Measurements from ENCODE around the gene SAMHD1.
"Not testable (repeated sequence)": the region's sequence is repeated elsewhere in the genome, so short reads cannot be mapped to it uniquely, and the experiment has no call there.

The SAMHD1 gene

GRCh38 chr20:36916199-36916598 is 35.3 kb downstream of the SAMHD1 start:
- no peak for DNase-seq (ENCODE audit: low read depth)

- DNase-seq (ENCODE audit: low read depth), result no peak
Measured at GRCh38 chr20:36908603-36909002, 42.9 kb downstream of the SAMHD1 start.

- not testable (repeated sequence) for DNase-seq (ENCODE audit: low read depth)
Measured at GRCh38 chr20:36906086-36906485, 45.4 kb downstream of the SAMHD1 start.

GRCh38 chr20:36905566-36905965 is 45.9 kb downstream of the SAMHD1 start:
- DNase-seq (ENCODE audit: low read depth), result not testable (repeated sequence)

- no peak for DNase-seq (ENCODE audit: low read depth)
Measured at GRCh38 chr20:36904690-36905089, 46.8 kb downstream of the SAMHD1 start.

- DNase-seq (ENCODE audit: low read depth), result no peak
Measured at GRCh38 chr20:36895036-36895435, 56.5 kb downstream of the SAMHD1 start.

- no peak for DNase-seq (ENCODE audit: low read depth)
Measured at GRCh38 chr20:36893801-36894200, 57.7 kb downstream of the SAMHD1 start.

GRCh38 chr20:36891211-36891610 is 60.3 kb downstream of the SAMHD1 start:
- DNase-seq (ENCODE audit: low read depth), result no peak

- no peak for DNase-seq (ENCODE audit: low read depth)
Measured at GRCh38 chr20:36890586-36890985, 60.9 kb downstream of the SAMHD1 start.

GRCh38 chr20:36888880-36889516 is 62.5 kb downstream of the SAMHD1 start:
- DNase-seq (ENCODE audit: low read depth), result no peak

GRCh38 chr20:36887752-36888090 is 63.8 kb downstream of the SAMHD1 start:
- no peak for DNase-seq (ENCODE audit: low read depth)

GRCh38 chr20:36886859-36887751 is 64.4 kb downstream of the SAMHD1 start:
- DNase-seq (ENCODE audit: low read depth), result peak; percentile 76

GRCh38 chr20:36885356-36885755 is 66.2 kb downstream of the SAMHD1 start:
- no peak for DNase-seq (ENCODE audit: low read depth)

GRCh38 chr20:36883977-36884535 is 67.5 kb downstream of the SAMHD1 start:
- no peak for DNase-seq (ENCODE audit: low read depth)

GRCh38 chr20:36881888-36882287 is 69.6 kb downstream of the SAMHD1 start:
- no peak for DNase-seq (ENCODE audit: low read depth)

GRCh38 chr20:36881331-36881730 is 70.2 kb downstream of the SAMHD1 start:
- no peak for DNase-seq (ENCODE audit: low read depth)

GRCh38 chr20:36880741-36881250 is 70.7 kb downstream of the SAMHD1 start:
- no peak for DNase-seq (ENCODE audit: low read depth)

- DNase-seq (ENCODE audit: low read depth), result no peak
Measured at GRCh38 chr20:36878941-36879340, 72.6 kb downstream of the SAMHD1 start.

GRCh38 chr20:36876473-36876833 is 75.1 kb downstream of the SAMHD1 start:
- DNase-seq (ENCODE audit: low read depth), result no peak

GRCh38 chr20:36875702-36876472 is 75.6 kb downstream of the SAMHD1 start, which contains the start of gene TLDC2:
Gene TLDC2 (plus strand): TSS chr20:36876138. CDS start chr20:36876175, 37 bp downstream.
- DNase-seq (ENCODE audit: low read depth), result no peak

- DNase-seq (ENCODE audit: low read depth), result not testable (repeated sequence)
Measured at GRCh38 chr20:36875093-36875492, 76.4 kb downstream of the SAMHD1 start.
